Esophagus (tissue), 2 donors: ENCODE results near the gene TTYH1. TPM values are rescaled to one million over a fixed set of nuclear protein-coding genes. Genes with fewer than 3 reads are reported as not detected.

Experiments used
- H3K27ac ChIP-seq, 2 donors: one replicate each; pipeline ENCODE4 v1.5.1; 2013; ENCODE audit warnings: low read depth in 2 of 2, mild to moderate bottlenecking in 2 of 2, inconsistent platforms in 1 of 2, low read length in 1 of 2, moderate library complexity in 1 of 2
- H3K27me3 ChIP-seq, 2 donors: one replicate each; pipeline ENCODE4 v1.6.1; 2013; ENCODE audit warnings: low read length in 2 of 2, control low read depth in 1 of 2, mild to moderate bottlenecking in 1 of 2; ENCODE audit not compliant: insufficient read depth in 2 of 2, control insufficient read depth in 1 of 2
- H3K36me3 ChIP-seq, 2 donors: one replicate each; pipeline ENCODE4 v1.6.1; 2013; ENCODE audit warnings: low read length in 1 of 2; ENCODE audit not compliant: control insufficient read depth in 2 of 2, insufficient read depth in 2 of 2
- H3K4me1 ChIP-seq, 2 donors: one replicate each; pipeline ENCODE4 v1.6.1; 2013; ENCODE audit warnings: low read length in 1 of 2; ENCODE audit not compliant: control insufficient read depth in 2 of 2, insufficient read depth in 2 of 2
- H3K4me3 ChIP-seq, 2 donors: one replicate each; pipeline ENCODE4 v1.5.1; 2013; ENCODE audit warnings: low read length in 2 of 2, mild to moderate bottlenecking in 2 of 2, low read depth in 1 of 2, moderate library complexity in 1 of 2
- H3K9me3 ChIP-seq, 2 donors: one replicate each; pipeline ENCODE4 v1.6.1; 2013; ENCODE audit warnings: mild to moderate bottlenecking in 2 of 2, low read depth in 1 of 2, low read length in 1 of 2, moderate library complexity in 1 of 2; ENCODE audit not compliant: control insufficient read depth in 2 of 2, insufficient read depth in 1 of 2
- WGBS, 2 donors: extraction: QIAGEN DNeasy Blood & Tissue Kit; methylation state at CpG; one replicate each; pipeline ENCODE4 v1.1.7; 2013; 5-methylcytosine and 5-hydroxymethylcytosine counted together
- polyA plus RNA-seq, 2 donors: library from polyadenylated mRNA; stranded (reverse); fragments of 200-250 nt; gene quantifications; one replicate each; pipeline ENCODE4 v1.2.3, GENCODE V29; 2013
- donor health status: healthy with polysubstance abuse.
- donor health status: Bipolar disorder and iron deficiency.

TTYH1 gene
- polyA plus RNA-seq, 2 donors = 0.82 to 3.7 TPM

GRCh38 chr19:54411033-54411432 is 4.2 kb upstream of the TTYH1 start:
- H3K9me3 ChIP-seq = peaks cover 0 to 5% of the 10 kb centered on the region in 2 donors
- peaks cover 0 to 9% of the 10 kb centered on the region in 2 donors for H3K27me3 ChIP-seq

GRCh38 chr19:54412877-54413276 is 2.4 kb upstream of the TTYH1 start:
- peaks cover 0 to 16% of the 10 kb centered on the region in 2 donors for H3K27me3 ChIP-seq
- 70 to 76% methylated on average over 4 of the region's 4 CpGs for WGBS, 2 donors

More at GRCh38 chr19:54411033-54411432, 4.2 kb upstream of the TTYH1 start:
- no peaks in the 10 kb centered on the region for H3K36me3 ChIP-seq
- no peak overlapping the region for H3K4me3 ChIP-seq
- no peak overlapping the region for H3K27ac ChIP-seq
- H3K4me1 ChIP-seq = no peaks in the 10 kb centered on the region

GRCh38 chr19:54414156-54414555 is 1.1 kb upstream of the TTYH1 start:
- Histone ChIP-seq H3K27me3 (peaks cover 0 to 16% of the 10 kb centered on the region in 2 donors), H3K9me3 (peaks cover 0 to 8% of the 10 kb centered on the region in 2 donors), H3K27ac (no peak overlapping the region), H3K36me3 (no peaks in the 10 kb centered on the region), H3K4me1 (peaks cover 0 to 2% of the 10 kb centered on the region in 2 donors), H3K4me3 (no peak overlapping the region)
- WGBS, 2 donors = 87 to 88% methylated on average over 4 of the region's 4 CpGs

More at GRCh38 chr19:54412877-54413276, 2.4 kb upstream of the TTYH1 start:
- Histone ChIP-seq H3K4me1 (no peaks in the 10 kb centered on the region), H3K27ac (no peak overlapping the region), H3K4me3 (no peak overlapping the region), H3K9me3 (peaks cover 0 to 8% of the 10 kb centered on the region in 2 donors), H3K36me3 (no peaks in the 10 kb centered on the region)

- peaks cover 0 to 16% of the 10 kb centered on the region in 2 donors for H3K27me3 ChIP-seq
These were observed 823 bp downstream of the TTYH1 start for GRCh38 chr19:54415901-54416673.

GRCh38 chr19:54416695-54417491 is 1.6 kb downstream of the TTYH1 start:
- H3K27me3 ChIP-seq = peaks cover 0 to 16% of the 10 kb centered on the region in 2 donors
- no peak overlapping the region for H3K27ac ChIP-seq
- 36 to 37% methylated on average over 39 to 44 of the region's 44 CpGs for WGBS, 2 donors
- peaks cover 0 to 8% of the 10 kb centered on the region in 2 donors for H3K9me3 ChIP-seq
- H3K4me3 ChIP-seq = no peak overlapping the region
- no peaks in the 10 kb centered on the region for H3K36me3 ChIP-seq
- H3K4me1 ChIP-seq = peaks cover 0 to 2% of the 10 kb centered on the region in 2 donors

More at GRCh38 chr19:54415901-54416673, 823 bp downstream of the TTYH1 start:
- WGBS, 2 donors = 6 to 7% methylated on average over 26 to 28 of the region's 28 CpGs
- peaks cover 0 to 2% of the 10 kb centered on the region in 2 donors for H3K4me1 ChIP-seq
- no peak overlapping the region for H3K27ac ChIP-seq
- H3K9me3 ChIP-seq = peaks cover 0 to 8% of the 10 kb centered on the region in 2 donors
- no peak overlapping the region for H3K4me3 ChIP-seq
- no peaks in the 10 kb centered on the region for H3K36me3 ChIP-seq

GRCh38 chr19:54418030-54418929 is 3.0 kb downstream of the TTYH1 start:
- Histone ChIP-seq H3K36me3 (no peaks in the 10 kb centered on the region), H3K9me3 (peaks cover 0 to 8% of the 10 kb centered on the region in 2 donors), H3K4me3 (no peak overlapping the region), H3K27ac (no peak overlapping the region), H3K27me3 (peaks cover 0 to 16% of the 10 kb centered on the region in 2 donors), H3K4me1 (peaks cover 0 to 2% of the 10 kb centered on the region in 2 donors)
- WGBS, 2 donors = 16 to 21% methylated on average over 25 of the region's 25 CpGs

- Histone ChIP-seq H3K27ac (no peak overlapping the region), H3K4me1 (peaks cover 0 to 2% of the 10 kb centered on the region in 2 donors), H3K27me3 (peaks cover 0 to 16% of the 10 kb centered on the region in 2 donors), H3K4me3 (no peak overlapping the region), H3K9me3 (peaks cover 0 to 4% of the 10 kb centered on the region in 2 donors), H3K36me3 (no peaks in the 10 kb centered on the region)
- 82 to 83% methylated on average over 26 of the region's 26 CpGs for WGBS, 2 donors
These were observed 3.9 kb downstream of the TTYH1 start for GRCh38 chr19:54418930-54419800.

GRCh38 chr19:54420068-54420382 is 4.8 kb downstream of the TTYH1 start:
- Histone ChIP-seq H3K36me3 (no peaks in the 10 kb centered on the region), H3K4me1 (peaks cover 0 to 2% of the 10 kb centered on the region in 2 donors), H3K4me3 (no peak overlapping the region), H3K27ac (no peak overlapping the region), H3K9me3 (peaks cover 0 to 2% of the 10 kb centered on the region in 2 donors), H3K27me3 (peaks cover 0 to 14% of the 10 kb centered on the region in 2 donors)
- 25 to 41% methylated on average over 10 of the region's 10 CpGs for WGBS, 2 donors
